ENCODE data around the gene COIL. TPM values are rescaled to one million over a fixed set of nuclear protein-coding genes. Genes with fewer than 3 reads are reported as not detected.

Gene COIL
- total and polyA plus RNA-seq, 9 of the 15 experiments (the other 6 are each of a cell fraction or from before 2014, with no cell fraction given): 23.9 to 41.3 (median 28.7) TPM

GRCh38 chr17:56960596-56961538, at the start of gene COIL (continued):
- peak; percentile 68 for TF ChIP-seq REST (IDR thresholded peaks at IDR 0.05; ENCODE audit: borderline replicate concordance)
- TF ChIP-seq REST (CRISPR knock-in tag; IDR thresholded peaks at IDR 0.05; ENCODE audit: low read depth): no peak
- no peak for TF ChIP-seq NFXL1 (CRISPR knock-in tag; IDR thresholded peaks at IDR 0.05)
- no peak; the same call in 1 of the 2 replicates for TF ChIP-seq SRSF1 (IDR thresholded peaks at IDR 0.05; ENCODE audit: low read depth, low read length)
- TF ChIP-seq BHLHE40 (IDR thresholded peaks at IDR 0.05; ENCODE audit: low read length): peak; percentile 60
- TF ChIP-seq MAFG (tag; conservative IDR thresholded peaks at IDR 0.05): no peak
- TF ChIP-seq NCOR1 (IDR thresholded peaks at IDR 0.05): peak; percentile 26; the same call in 1 of the 2 replicates
- no peak for TF ChIP-seq ZNF668 (CRISPR knock-in tag; IDR thresholded peaks at IDR 0.05)
- no peak for TF ChIP-seq ZNF696 (CRISPR knock-in tag; conservative IDR thresholded peaks at IDR 0.05)
- TF ChIP-seq HNRNPK (IDR thresholded peaks at IDR 0.05; ENCODE audit: low read depth, low read length, poor library complexity, severe bottlenecking): no peak
- TF ChIP-seq ZNF57 (CRISPR knock-in tag; IDR thresholded peaks at IDR 0.05): no peak
- TF ChIP-seq TOE1 (IDR thresholded peaks at IDR 0.05; ENCODE audit: borderline replicate concordance): peak; percentile 79; the same call in 1 of the 2 replicates
- no peak for TF ChIP-seq TOE1 (CRISPR knock-in tag; IDR thresholded peaks at IDR 0.05; ENCODE audit: borderline replicate concordance, low read depth)
- TF ChIP-seq THAP12 (CRISPR knock-in tag; IDR thresholded peaks at IDR 0.05): peak; percentile 67; the same call in 1 of the 2 replicates
- TF ChIP-seq ZSCAN29 (IDR thresholded peaks at IDR 0.05): no peak
- TF ChIP-seq ZNF408 (CRISPR knock-in tag; IDR thresholded peaks at IDR 0.05; ENCODE audit: low read depth): no peak
- TF ChIP-seq RAD21 (CRISPR knock-in tag; conservative IDR thresholded peaks at IDR 0.05 in 1 of 2, IDR thresholded peaks at IDR 0.05 in 1 of 2): peak; percentile 71 to 78
- no peak for TF ChIP-seq ZNF174 (CRISPR knock-in tag; IDR thresholded peaks at IDR 0.05)
